GM23338 (cell line): ENCODE results near the gene TSPAN12.

Source experiments
- CREB1 ChIP-seq: fragments of 250-450 bp; sonication (Bioruptor Pico); IDR thresholded peaks from 2 replicates; pipeline ENCODE4 v1.5.0; 2020; ENCODE audit warnings: low read depth, mild to moderate bottlenecking, moderate library complexity
- CTCF ChIP-seq, 2 experiments: fragments of 200-600 bp in 1 of 2; sonication (generic) in 1 of 2; conservative IDR thresholded peaks; 2 replicates each; pipeline versions ENCODE4 v1.5.1 to v1.6.1; 2016 to 2017; ENCODE audit warnings: antibody characterized with exemption in 2 of 2, low read depth in 2 of 2, mild to moderate bottlenecking in 2 of 2, moderate library complexity in 1 of 2
- EZH2 ChIP-seq: fragments of 200-600 bp; sonication (generic); IDR thresholded peaks from one replicate; pipeline ENCODE4 v1.8.0; 2017; ENCODE audit warnings: antibody characterized with exemption, mild to moderate bottlenecking, low read depth; ENCODE audit not compliant: unreplicated experiment
- EZH2phosphoT487 ChIP-seq: fragments of 200-600 bp; sonication (generic); IDR thresholded peaks from one replicate; pipeline ENCODE4 v1.8.1; 2018; ENCODE audit warnings: antibody characterized with exemption; ENCODE audit not compliant: unreplicated experiment
- JUNB ChIP-seq: IDR thresholded peaks from one replicate; pipeline ENCODE4 v1.6.1; 2016; ENCODE audit warnings: antibody characterized with exemption; ENCODE audit not compliant: unreplicated experiment
- POLR2AphosphoS5 ChIP-seq: IDR thresholded peaks from 2 replicates; pipeline ENCODE4 v1.6.1; 2016; ENCODE audit warnings: antibody characterized with exemption, low read depth
- ZNF331 ChIP-seq: fragments of 250-450 bp; sonication (Bioruptor Pico); IDR thresholded peaks from 2 replicates; pipeline ENCODE4 v1.5.0; 2020; ENCODE audit warnings: low read depth, mild to moderate bottlenecking, moderate library complexity
- TF ChIP-seq, protein P1 (sequence below): IDR thresholded peaks from one replicate; pipeline ENCODE4 v1.6.1; 2018; ENCODE audit warnings: antibody characterized with exemption; ENCODE audit not compliant: unreplicated experiment
- TF ChIP-seq, protein P2 (sequence below): IDR thresholded peaks from 2 replicates; pipeline ENCODE4 v1.6.1; 2016; ENCODE audit warnings: antibody characterized with exemption

DNA sequence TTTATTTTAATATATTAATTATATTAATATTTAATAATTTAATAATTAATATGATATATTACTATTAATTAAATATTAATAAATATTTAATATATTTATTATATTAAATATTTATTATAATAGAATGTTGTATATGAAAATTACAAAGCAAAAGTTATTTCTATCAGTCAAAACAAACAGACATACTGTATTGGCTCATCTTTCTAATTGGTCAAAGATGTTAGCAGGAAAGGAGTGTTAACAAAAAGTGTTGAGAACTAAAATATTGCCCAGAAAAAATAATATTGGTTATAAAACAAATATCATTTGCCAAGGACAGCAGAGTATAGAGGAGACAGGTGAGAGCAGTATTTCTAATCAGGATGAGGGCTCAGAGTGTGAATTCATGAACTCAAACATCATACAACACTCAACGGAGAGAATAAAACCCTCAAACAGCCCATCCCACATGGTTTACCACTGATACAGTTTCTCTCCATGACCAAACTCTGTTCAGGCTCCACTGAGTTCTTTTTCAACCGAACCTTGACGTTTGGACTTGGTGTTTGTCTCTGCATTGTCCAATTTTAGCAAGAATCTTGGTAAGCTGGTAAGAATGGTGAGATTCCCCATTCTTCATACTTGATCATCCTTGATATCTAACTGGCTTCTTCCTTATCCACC lies 58.0 kb downstream of the TSPAN12 start:
- TF ChIP-seq CTCF (conservative IDR thresholded peaks at IDR 0.05; ENCODE audit: low read depth in 2 of 2): no peak
- no peak for TF ChIP-seq JUNB
- TF ChIP-seq, protein P1, sequence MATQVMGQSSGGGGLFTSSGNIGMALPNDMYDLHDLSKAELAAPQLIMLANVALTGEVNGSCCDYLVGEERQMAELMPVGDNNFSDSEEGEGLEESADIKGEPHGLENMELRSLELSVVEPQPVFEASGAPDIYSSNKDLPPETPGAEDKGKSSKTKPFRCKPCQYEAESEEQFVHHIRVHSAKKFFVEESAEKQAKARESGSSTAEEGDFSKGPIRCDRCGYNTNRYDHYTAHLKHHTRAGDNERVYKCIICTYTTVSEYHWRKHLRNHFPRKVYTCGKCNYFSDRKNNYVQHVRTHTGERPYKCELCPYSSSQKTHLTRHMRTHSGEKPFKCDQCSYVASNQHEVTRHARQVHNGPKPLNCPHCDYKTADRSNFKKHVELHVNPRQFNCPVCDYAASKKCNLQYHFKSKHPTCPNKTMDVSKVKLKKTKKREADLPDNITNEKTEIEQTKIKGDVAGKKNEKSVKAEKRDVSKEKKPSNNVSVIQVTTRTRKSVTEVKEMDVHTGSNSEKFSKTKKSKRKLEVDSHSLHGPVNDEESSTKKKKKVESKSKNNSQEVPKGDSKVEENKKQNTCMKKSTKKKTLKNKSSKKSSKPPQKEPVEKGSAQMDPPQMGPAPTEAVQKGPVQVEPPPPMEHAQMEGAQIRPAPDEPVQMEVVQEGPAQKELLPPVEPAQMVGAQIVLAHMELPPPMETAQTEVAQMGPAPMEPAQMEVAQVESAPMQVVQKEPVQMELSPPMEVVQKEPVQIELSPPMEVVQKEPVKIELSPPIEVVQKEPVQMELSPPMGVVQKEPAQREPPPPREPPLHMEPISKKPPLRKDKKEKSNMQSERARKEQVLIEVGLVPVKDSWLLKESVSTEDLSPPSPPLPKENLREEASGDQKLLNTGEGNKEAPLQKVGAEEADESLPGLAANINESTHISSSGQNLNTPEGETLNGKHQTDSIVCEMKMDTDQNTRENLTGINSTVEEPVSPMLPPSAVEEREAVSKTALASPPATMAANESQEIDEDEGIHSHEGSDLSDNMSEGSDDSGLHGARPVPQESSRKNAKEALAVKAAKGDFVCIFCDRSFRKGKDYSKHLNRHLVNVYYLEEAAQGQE: no peak
- TF ChIP-seq EZH2phosphoT487: no peak
- TF ChIP-seq EZH2: no peak
- TF ChIP-seq POLR2AphosphoS5: no peak
- TF ChIP-seq, protein P2, sequence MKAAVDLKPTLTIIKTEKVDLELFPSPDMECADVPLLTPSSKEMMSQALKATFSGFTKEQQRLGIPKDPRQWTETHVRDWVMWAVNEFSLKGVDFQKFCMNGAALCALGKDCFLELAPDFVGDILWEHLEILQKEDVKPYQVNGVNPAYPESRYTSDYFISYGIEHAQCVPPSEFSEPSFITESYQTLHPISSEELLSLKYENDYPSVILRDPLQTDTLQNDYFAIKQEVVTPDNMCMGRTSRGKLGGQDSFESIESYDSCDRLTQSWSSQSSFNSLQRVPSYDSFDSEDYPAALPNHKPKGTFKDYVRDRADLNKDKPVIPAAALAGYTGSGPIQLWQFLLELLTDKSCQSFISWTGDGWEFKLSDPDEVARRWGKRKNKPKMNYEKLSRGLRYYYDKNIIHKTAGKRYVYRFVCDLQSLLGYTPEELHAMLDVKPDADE: no peak
- no peak for TF ChIP-seq CREB1 (CRISPR knock-in tag)
- TF ChIP-seq ZNF331 (CRISPR knock-in tag): no peak
